Adrenal gland (tissue), 5 donors: Measurements from ENCODE around the gene TOR1B.

Experiments
- CTCF ChIP-seq, 6 experiments: fragments of 450-650 bp in 4 of 6; fragments of 200-600 bp in 2 of 6; sonication (generic) in 1 of 6; IDR thresholded peaks; 1 replicate in 5 of 6; 2 replicates in 1 of 6; pipeline versions ENCODE4 v1.5.1 to v1.8.0; 2016 to 2021; ENCODE audit warnings: antibody characterized with exemption in 6 of 6, mild to moderate bottlenecking in 2 of 6, moderate library complexity in 1 of 6
- POLR2A ChIP-seq, 2 donors: fragments of 450-650 bp; IDR thresholded peaks; one replicate each; pipeline ENCODE4 v1.6.1; 2017; ENCODE audit warnings: antibody characterized with exemption in 2 of 2, mild to moderate bottlenecking in 2 of 2, moderate library complexity in 1 of 2
- donor health status: DM: no; HTN: no; CAD: no.

GRCh38 chr9:129848712-129849441 lies 45.9 kb downstream of the TOR1B start:
- TF ChIP-seq CTCF (IDR thresholded peaks at IDR 0.05), result no peak
- no peak for TF ChIP-seq POLR2A (IDR thresholded peaks at IDR 0.05)
